H7 (cell line): ENCODE data around the gene NOL9. TPM values are rescaled to one million over a fixed set of nuclear protein-coding genes. Genes with fewer than 3 reads are reported as not detected.

Experiments
- DNase-seq: peaks from one replicate; pipeline ENCODE4 v3.0.0; 2012
- H3K27me3 ChIP-seq: 2 replicates; pipeline ENCODE4 v1.6.0; 2011; ENCODE audit warnings: mild to moderate bottlenecking, low read length; ENCODE audit not compliant: control insufficient read depth, insufficient read depth
- H3K36me3 ChIP-seq: replicated peaks from 2 replicates; pipeline ENCODE4 v1.5.1; 2011; ENCODE audit warnings: low read length; ENCODE audit not compliant: control insufficient read depth, insufficient read depth
- H3K4me3 ChIP-seq: 2 replicates; pipeline ENCODE4 v1.5.1; 2011; ENCODE audit warnings: low read depth, mild to moderate bottlenecking, control low read depth, low read length, moderate library complexity; ENCODE audit not compliant: insufficient read depth
- total RNA-seq: library from RNA; depleted of rRNA; stranded (reverse); fragments of >200 nt; shearing (Covaris generic); gene quantifications from 2 replicates; pipeline ENCODE4 v1.2.3, GENCODE V29; 2014

Gene NOL9
- total RNA-seq, 1 experiment from 2014 or later: 32.7 TPM

GRCh38 chr1:6491966-6492365, 62.3 kb downstream of the NOL9 start:
- no peak for DNase-seq
- no peaks in the 10 kb centered on the region for H3K36me3 ChIP-seq
- H3K27me3 ChIP-seq: peaks cover 13% of the 10 kb centered on the region
- no peak overlapping the region for H3K4me3 ChIP-seq

GRCh38 chr1:6491480-6491962, 62.8 kb downstream of the NOL9 start, which contains the start of gene PLEKHG5:
TSS of gene PLEKHG5 (minus strand) at chr1:6491667. CDS start at chr1:6477571, 14,096 bp downstream.
- DNase-seq: no peak
- peak within 1 kb of the TSS; percentile 74 for H3K4me3 ChIP-seq
- H3K36me3 ChIP-seq: no peaks in the 10 kb centered on the region
- H3K27me3 ChIP-seq: peaks cover 9% of the 10 kb centered on the region

- peaks cover 6% of the 10 kb centered on the region for H3K27me3 ChIP-seq
- no peaks in the 10 kb centered on the region for H3K36me3 ChIP-seq
- no peak for DNase-seq
- peak overlapping the region; percentile 74 for H3K4me3 ChIP-seq
Observed at GRCh38 chr1:6491081-6491449, 63.2 kb downstream of the NOL9 start.

GRCh38 chr1:6490181-6491080, 63.9 kb downstream of the NOL9 start:
- H3K4me3 ChIP-seq: peak overlapping the region; percentile 74
- H3K36me3 ChIP-seq: no peaks in the 10 kb centered on the region
- H3K27me3 ChIP-seq: peaks cover 6% of the 10 kb centered on the region; the same call in 1 of the 2 replicates
- DNase-seq: peak; percentile 96

GRCh38 chr1:6489799-6490180, 64.5 kb downstream of the NOL9 start:
- H3K36me3 ChIP-seq: no peaks in the 10 kb centered on the region
- peaks cover 11% of the 10 kb centered on the region; the same call in 1 of the 2 replicates for H3K27me3 ChIP-seq
- peak overlapping the region; percentile 74 for H3K4me3 ChIP-seq
- peak; percentile 98 for DNase-seq

- DNase-seq: no peak
- Histone ChIP-seq H3K4me3 (no peak overlapping the region), H3K27me3 (peaks cover 15% of the 10 kb centered on the region; the same call in 1 of the 2 replicates), H3K36me3 (no peaks in the 10 kb centered on the region)
Observed at GRCh38 chr1:6489383-6489765, 64.9 kb downstream of the NOL9 start.

GRCh38 chr1:6488602-6489382, 65.5 kb downstream of the NOL9 start:
- no peak for DNase-seq
- Histone ChIP-seq H3K27me3 (peaks cover 19% of the 10 kb centered on the region; the same call in 1 of the 2 replicates), H3K36me3 (no peaks in the 10 kb centered on the region), H3K4me3 (no peak overlapping the region)

- DNase-seq: no peak
Observed at GRCh38 chr1:6487804-6488484, 66.4 kb downstream of the NOL9 start.

GRCh38 chr1:6486433-6487011, 67.8 kb downstream of the NOL9 start:
- Histone ChIP-seq H3K36me3 (no peaks in the 10 kb centered on the region), H3K27me3 (peaks cover 19% of the 10 kb centered on the region; the same call in 1 of the 2 replicates), H3K4me3 (peak overlapping the region; percentile 71)
- DNase-seq: peak; percentile 96

More at GRCh38 chr1:6487804-6488484, 66.4 kb downstream of the NOL9 start:
- H3K36me3 ChIP-seq: no peaks in the 10 kb centered on the region
- no peak overlapping the region for H3K4me3 ChIP-seq
- H3K27me3 ChIP-seq: peaks cover 19% of the 10 kb centered on the region; the same call in 1 of the 2 replicates

- H3K27me3 ChIP-seq: peaks cover 19% of the 10 kb centered on the region; the same call in 1 of the 2 replicates
- no peaks in the 10 kb centered on the region for H3K36me3 ChIP-seq
- DNase-seq: peak; percentile 92
- H3K4me3 ChIP-seq: peak overlapping the region; percentile 71
Observed at GRCh38 chr1:6485168-6486101, 68.9 kb downstream of the NOL9 start.

GRCh38 chr1:6484826-6485167, 69.5 kb downstream of the NOL9 start:
- Histone ChIP-seq H3K4me3 (peak overlapping the region; percentile 71), H3K36me3 (no peaks in the 10 kb centered on the region), H3K27me3 (peaks cover 19% of the 10 kb centered on the region; the same call in 1 of the 2 replicates)
- DNase-seq: no peak

- Histone ChIP-seq H3K36me3 (no peaks in the 10 kb centered on the region), H3K4me3 (no peak overlapping the region), H3K27me3 (peaks cover 19% of the 10 kb centered on the region; the same call in 1 of the 2 replicates)
- no peak for DNase-seq
Observed at GRCh38 chr1:6483761-6484117, 70.6 kb downstream of the NOL9 start.
